Measurements from ENCODE around the gene SWAP70.

SWAP70 gene

GRCh38 chr11:9776203-9776602, 112.3 kb downstream of the SWAP70 start:
- no peak for DNase-seq (ENCODE audit: low read depth)

GRCh38 chr11:9777066-9777465, 113.2 kb downstream of the SWAP70 start:
- DNase-seq (ENCODE audit: low read depth), result no peak

GRCh38 chr11:9777525-9777924, 113.6 kb downstream of the SWAP70 start:
- no peak for DNase-seq (ENCODE audit: low read depth)

GRCh38 chr11:9780929-9781328, 117.1 kb downstream of the SWAP70 start:
- no peak for DNase-seq (ENCODE audit: low read depth)

GRCh38 chr11:9783986-9784385, 120.1 kb downstream of the SWAP70 start:
- DNase-seq (ENCODE audit: low read depth), result no peak

- no peak for DNase-seq (ENCODE audit: low read depth)
Measured at GRCh38 chr11:9784602-9785315, 120.9 kb downstream of the SWAP70 start.

GRCh38 chr11:9787260-9787659, 123.4 kb downstream of the SWAP70 start:
- no peak for DNase-seq (ENCODE audit: low read depth)

GRCh38 chr11:9787981-9788521, 124.2 kb downstream of the SWAP70 start:
- DNase-seq (ENCODE audit: low read depth), result no peak

- no peak for DNase-seq (ENCODE audit: low read depth)
Measured at GRCh38 chr11:9789910-9790309, 126.0 kb downstream of the SWAP70 start.

GRCh38 chr11:9790703-9791102, 126.8 kb downstream of the SWAP70 start:
- no peak for DNase-seq (ENCODE audit: low read depth)

GRCh38 chr11:9796266-9796665, 132.4 kb downstream of the SWAP70 start:
- DNase-seq (ENCODE audit: low read depth), result no peak

- no peak for DNase-seq (ENCODE audit: low read depth)
Measured at GRCh38 chr11:9796854-9797253, 133.0 kb downstream of the SWAP70 start.

GRCh38 chr11:9797300-9797699, 133.4 kb downstream of the SWAP70 start:
- no peak for DNase-seq (ENCODE audit: low read depth)

GRCh38 chr11:9799886-9800285, 136.0 kb downstream of the SWAP70 start:
- DNase-seq (ENCODE audit: low read depth), result no peak

- no peak for DNase-seq (ENCODE audit: low read depth)
Measured at GRCh38 chr11:9802291-9802861, 138.5 kb downstream of the SWAP70 start.

Data from activated gamma-delta T cell treated with anti-CD3 and anti-CD28 coated beads, Interleukin-2, amount 50 U/mL, for 16 hours (primary cell).